Embryonic facial prominence (tissue), 1 donor: ENCODE measurements around the gene TSEN34.

Experiments used
- DNase-seq: peaks from one replicate; pipeline ENCODE4 v3.0.0-alpha.2; 2016; ENCODE audit errors: extremely low spot score

Gene TSEN34

GRCh38 chr19:54191011-54191810, at the start of gene TSEN34:
Gene TSEN34 (plus strand): TSS chr19:54191308. CDS start chr19:54191365, 57 bp downstream.
- no peak for DNase-seq

DNA sequence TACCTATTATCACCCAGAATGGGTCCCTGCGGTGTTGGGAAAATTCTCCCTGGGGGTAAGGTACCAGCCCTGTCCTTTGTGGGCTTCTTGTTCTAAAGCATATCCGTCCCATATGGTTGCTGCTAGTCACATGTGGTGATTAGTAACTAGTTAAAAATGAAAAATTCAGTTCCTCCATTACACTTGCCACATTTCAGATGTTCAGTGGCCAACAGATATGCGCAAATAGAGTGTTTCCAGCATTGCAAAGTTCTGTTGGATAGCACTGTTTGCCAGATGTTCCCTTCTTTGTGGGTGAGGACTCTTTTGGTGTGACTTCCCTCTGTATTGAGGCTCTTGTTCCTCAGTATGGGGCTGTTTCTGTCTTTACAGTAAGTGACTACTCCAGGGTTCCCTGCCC, 49.8 kb upstream of the TSEN34 start:
- no peak for DNase-seq

DNA sequence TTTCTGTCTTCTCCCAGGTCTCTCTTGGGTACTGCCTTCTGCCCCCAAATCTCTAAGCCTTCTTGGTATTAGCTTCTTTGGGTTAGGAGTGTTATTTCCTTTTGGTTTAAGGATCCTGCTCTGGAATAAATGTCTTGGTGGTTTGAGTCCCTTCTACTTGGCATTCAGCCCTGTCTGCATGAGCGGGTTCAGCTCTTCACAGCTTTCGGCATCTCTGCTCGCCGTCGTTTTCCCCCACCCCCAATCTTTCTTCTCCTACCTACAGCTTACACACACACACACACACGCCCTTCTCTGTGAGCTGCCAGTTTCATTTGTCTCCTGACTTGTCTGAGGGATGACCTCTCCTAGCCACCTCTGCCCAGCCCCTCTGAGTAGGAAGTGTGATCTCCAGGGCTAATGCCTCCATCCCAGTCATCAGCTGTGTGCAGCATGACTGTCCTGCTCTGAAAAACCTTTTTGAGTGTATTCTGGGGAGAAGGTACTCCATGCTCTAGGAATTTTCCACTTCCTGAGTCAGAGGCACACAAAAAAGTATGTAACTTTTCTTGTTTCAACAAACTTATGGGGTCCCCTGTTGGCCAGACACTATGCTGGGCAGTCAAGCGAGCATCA, 48.8 kb upstream of the TSEN34 start:
- DNase-seq: no peak

- no peak for DNase-seq
Measured at GRCh38 chr19:54145541-54146158, 45.5 kb upstream of the TSEN34 start.

GRCh38 chr19:54147676-54148075, 43.4 kb upstream of the TSEN34 start:
- no peak for DNase-seq

- DNase-seq: no peak
Measured at GRCh38 chr19:54148158-54148557, 43.0 kb upstream of the TSEN34 start.

DNA sequence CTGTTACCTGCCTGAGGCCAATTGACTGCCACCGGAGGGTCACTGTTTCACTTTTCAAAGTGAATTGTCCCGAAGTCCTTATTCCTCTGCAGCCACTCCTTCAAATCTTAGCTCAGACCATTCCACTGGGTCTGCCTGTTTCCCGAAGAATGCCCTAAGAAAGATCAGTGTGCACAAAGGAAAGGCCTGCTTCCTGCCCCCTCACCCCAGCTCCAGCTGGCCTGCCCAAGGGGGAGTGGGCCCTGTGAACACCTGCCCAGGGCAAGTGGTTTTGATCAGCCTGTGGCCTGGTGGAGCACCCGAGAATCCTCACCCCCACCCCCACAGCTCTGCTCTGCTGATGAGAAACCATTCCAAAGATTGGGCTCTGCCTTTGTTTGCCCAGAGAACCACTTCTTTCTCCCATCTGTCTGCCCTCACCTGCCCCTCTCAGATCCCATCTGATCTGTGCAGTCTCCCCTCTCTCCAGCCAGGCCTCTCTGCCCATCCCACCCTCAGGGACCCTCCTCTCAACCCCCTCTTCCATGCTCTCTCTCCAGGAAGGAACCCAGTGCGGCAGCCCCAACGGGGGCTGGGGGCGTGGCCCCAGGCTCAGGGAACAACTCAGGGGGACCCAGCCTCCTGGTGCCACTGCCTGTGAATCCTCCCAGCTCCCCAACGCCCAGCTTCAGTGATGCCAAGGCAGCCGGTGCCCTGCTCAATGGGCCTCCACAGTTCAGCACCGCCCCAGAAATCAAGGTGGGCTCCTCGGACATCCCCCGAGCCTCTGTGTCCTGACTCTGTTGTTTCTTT, 41.9 kb upstream of the TSEN34 start:
- DNase-seq: no peak

GRCh38 chr19:54151362-54152035, 39.6 kb upstream of the TSEN34 start:
- no peak for DNase-seq

GRCh38 chr19:54152267-54152666, 38.8 kb upstream of the TSEN34 start:
- no peak for DNase-seq

DNA sequence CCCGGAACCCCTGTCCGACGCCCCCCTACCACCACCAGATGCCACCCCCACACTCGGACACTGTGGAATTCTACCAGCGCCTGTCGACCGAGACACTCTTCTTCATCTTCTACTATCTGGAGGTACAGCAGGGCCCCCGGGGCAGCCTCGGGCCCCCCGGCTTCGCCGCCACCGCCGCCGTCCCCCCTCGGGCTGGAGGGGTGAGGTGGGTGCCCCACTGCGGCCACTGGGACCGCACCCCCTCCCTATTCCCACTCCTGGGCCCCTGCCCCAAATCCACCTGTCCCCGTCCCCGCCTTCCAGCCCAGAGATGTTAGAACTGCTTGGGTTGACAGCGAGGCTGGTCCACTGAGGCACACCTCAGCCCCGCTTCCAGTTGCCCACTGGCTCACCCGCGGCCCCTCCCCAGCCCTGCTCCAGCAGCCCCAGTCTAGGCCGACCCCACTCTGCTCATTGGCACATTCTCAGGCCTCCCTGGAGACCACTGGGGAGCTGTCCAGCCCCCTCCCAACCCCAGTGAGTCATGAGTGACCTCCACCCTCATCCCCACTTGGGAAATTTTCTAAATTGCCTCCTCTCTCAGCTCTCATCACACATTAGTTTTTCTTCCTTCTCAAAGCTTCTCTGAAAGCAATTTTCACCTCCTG, 38.1 kb upstream of the TSEN34 start:
- DNase-seq: no peak

- DNase-seq: no peak
Measured at GRCh38 chr19:54153731-54154326, 37.3 kb upstream of the TSEN34 start.

DNA sequence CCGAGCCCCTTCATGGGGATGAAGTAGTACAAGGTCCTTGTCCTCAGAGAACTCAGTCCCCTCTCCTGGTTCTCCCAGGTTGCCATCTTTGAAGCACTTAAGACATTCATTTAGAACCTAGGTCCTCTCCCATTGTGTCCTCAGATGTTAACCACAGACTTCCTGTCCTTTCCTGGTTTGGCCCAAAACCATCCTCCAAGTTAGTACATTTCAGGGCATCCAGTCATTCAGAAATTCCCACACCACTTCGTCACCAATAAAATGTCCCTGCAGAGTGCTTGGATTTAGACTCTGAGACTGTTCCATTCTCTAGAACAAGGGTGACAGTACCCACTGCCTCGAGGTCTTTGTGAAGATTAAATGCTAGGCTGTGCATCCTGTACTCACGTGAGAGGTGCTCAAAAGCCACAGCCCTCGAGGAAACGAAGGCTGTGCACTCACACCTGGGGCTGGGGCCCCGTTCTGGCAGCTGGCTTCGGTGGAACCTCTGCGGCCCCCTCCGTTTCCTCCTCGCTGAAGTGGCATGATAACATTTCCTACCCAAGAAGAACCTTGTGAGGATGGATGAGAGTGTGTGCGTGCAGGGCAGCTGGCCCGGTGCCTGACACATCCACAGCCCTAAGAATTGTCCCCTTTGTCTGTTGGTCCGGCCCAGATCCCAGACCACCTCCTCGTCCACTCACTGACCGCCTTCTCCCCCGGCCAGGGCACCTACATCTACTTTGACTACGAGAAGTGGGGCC, 36.3 kb upstream of the TSEN34 start:
- no peak for DNase-seq

- no peak for DNase-seq
Measured at GRCh38 chr19:54155694-54156093, 35.4 kb upstream of the TSEN34 start.

DNA sequence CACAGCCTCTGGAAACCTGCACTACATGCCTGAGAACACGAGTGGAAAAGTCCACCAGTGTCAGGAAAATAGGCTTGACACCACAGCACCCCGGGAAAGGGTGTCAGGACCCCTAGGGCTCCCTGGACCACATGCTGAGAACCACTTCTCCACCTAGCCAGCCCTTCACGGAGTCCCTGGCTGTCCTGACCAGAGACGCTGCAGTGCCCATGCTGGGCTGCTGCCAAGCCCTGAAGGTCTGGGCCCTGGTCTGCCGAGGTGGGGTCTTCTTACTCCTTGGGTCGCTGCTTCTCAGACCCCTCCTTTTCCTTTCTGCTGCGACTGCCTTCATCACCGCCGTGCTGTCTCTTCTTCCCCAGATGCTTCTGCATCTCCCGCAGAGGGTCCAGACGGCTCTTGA, 34.6 kb upstream of the TSEN34 start:
- DNase-seq: no peak

DNA sequence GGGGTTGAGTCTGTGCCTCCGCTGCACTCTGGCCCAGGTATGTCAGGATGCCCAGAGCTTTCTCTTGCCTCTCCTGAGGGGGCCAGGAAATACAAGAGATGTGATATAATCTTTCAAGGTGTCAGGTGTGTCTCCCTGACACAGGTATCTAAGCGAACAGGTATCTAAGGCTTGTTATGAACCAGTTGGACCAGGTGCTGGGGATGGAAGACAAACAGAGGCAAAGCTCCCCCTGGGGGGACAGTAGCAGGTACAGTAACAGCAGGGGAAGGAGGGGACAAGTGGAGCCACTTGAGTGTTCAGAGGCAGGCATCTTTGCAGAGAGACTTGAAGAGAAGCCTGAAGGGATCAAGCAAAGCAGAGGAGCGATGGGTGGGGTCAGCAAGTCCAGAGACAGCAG, 34.2 kb upstream of the TSEN34 start:
- no peak for DNase-seq

DNA sequence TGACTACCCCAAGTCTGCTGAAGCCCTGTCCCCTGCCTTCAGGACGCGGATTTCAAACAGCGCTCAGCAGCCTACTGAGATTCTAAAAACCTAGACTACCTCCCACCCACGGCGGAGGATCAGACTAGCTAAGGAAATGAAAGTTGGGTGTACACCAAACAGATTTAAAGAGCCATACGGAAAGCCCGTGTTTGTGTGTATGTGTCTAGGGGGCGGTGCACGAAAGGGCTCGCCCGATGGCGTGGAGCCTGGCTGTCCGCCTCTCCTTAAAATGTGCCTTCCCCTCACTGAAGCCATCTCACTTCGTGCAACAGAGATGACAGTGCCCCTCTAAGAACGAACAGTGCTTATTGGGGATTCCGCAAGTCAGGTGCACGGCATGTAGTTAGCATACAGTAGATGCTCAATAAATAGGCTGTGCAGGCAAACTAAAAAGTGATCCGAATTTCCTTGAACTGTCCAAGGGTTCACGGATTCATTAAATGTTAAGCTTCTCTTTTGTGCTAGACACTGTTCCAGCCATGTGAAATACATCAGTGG, 32.2 kb upstream of the TSEN34 start:
- no peak for DNase-seq

DNA sequence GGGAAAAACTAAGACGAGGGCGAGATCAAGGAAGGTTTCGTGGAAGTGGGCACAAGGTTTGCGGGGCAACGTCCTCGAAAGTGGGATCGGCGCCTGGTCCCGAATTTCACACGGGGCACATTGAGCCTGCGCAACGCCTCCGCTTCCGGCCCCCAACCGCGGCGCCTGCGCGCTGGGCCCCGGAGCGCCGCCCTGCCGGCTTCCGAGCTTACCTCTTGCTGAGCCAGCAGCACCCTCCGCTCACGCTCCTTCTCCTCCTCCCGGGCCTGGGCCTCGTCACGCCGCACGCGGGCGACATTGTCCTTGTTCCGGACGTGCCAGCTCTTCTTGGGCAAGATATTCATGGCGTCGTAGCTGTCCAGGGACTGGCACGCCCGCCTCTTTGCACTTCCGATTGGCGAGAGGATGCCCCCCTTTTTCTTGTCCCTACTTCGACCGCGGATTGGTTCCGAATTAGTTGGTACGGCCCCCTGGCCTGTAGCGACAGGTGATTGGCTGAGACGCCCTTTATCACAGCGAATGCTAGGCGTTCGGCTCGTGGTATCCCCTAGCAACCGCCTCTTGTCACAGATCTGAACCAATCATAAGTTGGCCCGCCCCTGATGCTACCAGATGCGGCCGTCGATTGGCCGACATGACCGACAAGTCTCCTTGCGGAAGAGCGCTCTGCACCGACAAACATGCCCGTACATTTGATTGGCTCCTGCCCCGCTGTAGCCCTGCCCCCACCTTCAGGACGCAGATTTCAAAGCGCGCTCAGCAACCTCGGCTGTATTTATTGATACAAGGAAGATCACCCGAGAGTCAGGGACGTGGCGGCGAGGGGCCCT, 31.5 kb upstream of the TSEN34 start, which contains the start of gene LENG1:
Gene LENG1, minus strand, starts transcription at position 370 of the 830 bp plus-strand sequence. Its CDS starts 26 bp downstream, at position 344.
- DNase-seq: peak; percentile 100

- no peak for DNase-seq
Measured at GRCh38 chr19:54160182-54160811, 30.8 kb upstream of the TSEN34 start.
